ENCODE data around the gene DKK1.

DKK1 gene

GRCh38 chr10:52268790-52269189, 45.3 kb upstream of the DKK1 start:
- CTCF ChIA-PET: interaction anchor here (0.7 kb wide), 2 partner anchors 19 to 299 kb away, joined by 4 to 7 read pairs; no protein-coding TSS in a partner anchor
- H3K4me1 ChIP-seq (ENCODE audit: control insufficient read depth, insufficient read depth, low read length): no peaks in the 10 kb centered on the region
- no peaks in the 10 kb centered on the region for H3K36me3 ChIP-seq (ENCODE audit: control insufficient read depth in 2 of 2, insufficient read depth in 1 of 2, low read length in 2 of 2)
- POLR2A ChIA-PET: no interaction called here
- no peak overlapping the region for H3K27ac ChIP-seq (ENCODE audit: extremely low read depth, low read depth, low read length)
- no peak overlapping the region for H3K4me3 ChIP-seq (ENCODE audit: low read depth, low read length)
- TF ChIP-seq YY1 (tag by site-specific recombination; IDR thresholded peaks at IDR 0.05) (no peak), ZNF391 (tag by site-specific recombination; IDR thresholded peaks at IDR 0.05; ENCODE audit: borderline replicate concordance, low read depth) (no peak), ZNF16 (tag by site-specific recombination; IDR thresholded peaks at IDR 0.05; ENCODE audit: low read depth) (no peak), OVOL3 (tag by site-specific recombination; IDR thresholded peaks at IDR 0.05) (no peak), ZNF48 (tag by site-specific recombination; IDR thresholded peaks at IDR 0.05) (no peak), ZNF747 (tag by site-specific recombination; IDR thresholded peaks at IDR 0.05) (no peak), PRDM1 (tag by site-specific recombination; IDR thresholded peaks at IDR 0.05) (no peak), ZNF211 (tag by site-specific recombination; IDR thresholded peaks at IDR 0.05; ENCODE audit: low read depth) (no peak), MEIS1 (CRISPR knock-in tag; IDR thresholded peaks at IDR 0.05; ENCODE audit: borderline replicate concordance) (no peak), ZNF23 (tag by site-specific recombination; IDR thresholded peaks at IDR 0.05; ENCODE audit: borderline replicate concordance) (no peak)
- TF ChIP-seq, protein P1, sequence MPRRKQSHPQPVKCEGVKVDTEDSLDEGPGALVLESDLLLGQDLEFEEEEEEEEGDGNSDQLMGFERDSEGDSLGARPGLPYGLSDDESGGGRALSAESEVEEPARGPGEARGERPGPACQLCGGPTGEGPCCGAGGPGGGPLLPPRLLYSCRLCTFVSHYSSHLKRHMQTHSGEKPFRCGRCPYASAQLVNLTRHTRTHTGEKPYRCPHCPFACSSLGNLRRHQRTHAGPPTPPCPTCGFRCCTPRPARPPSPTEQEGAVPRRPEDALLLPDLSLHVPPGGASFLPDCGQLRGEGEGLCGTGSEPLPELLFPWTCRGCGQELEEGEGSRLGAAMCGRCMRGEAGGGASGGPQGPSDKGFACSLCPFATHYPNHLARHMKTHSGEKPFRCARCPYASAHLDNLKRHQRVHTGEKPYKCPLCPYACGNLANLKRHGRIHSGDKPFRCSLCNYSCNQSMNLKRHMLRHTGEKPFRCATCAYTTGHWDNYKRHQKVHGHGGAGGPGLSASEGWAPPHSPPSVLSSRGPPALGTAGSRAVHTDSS (tag by site-specific recombination; IDR thresholded peaks at IDR 0.05): no peak
- H3K9me3 ChIP-seq (ENCODE audit: control insufficient read depth, insufficient read depth, low read depth, low read length): no peaks in the 10 kb centered on the region

- ChIA-PET POLR2A (no interaction called here), CTCF (interaction anchor here (0.7 kb wide), 2 partner anchors 19 to 298 kb away, joined by 4 to 7 read pairs; no protein-coding TSS in a partner anchor)
- Histone ChIP-seq H3K9me3 (ENCODE audit: control insufficient read depth, insufficient read depth, low read depth, low read length) (no peaks in the 10 kb centered on the region), H3K27ac (ENCODE audit: extremely low read depth, low read depth, low read length) (no peak overlapping the region), H3K36me3 (ENCODE audit: control insufficient read depth in 2 of 2, insufficient read depth in 1 of 2, low read length in 2 of 2) (no peaks in the 10 kb centered on the region), H3K4me3 (ENCODE audit: low read depth, low read length) (no peak overlapping the region), H3K4me1 (ENCODE audit: control insufficient read depth, insufficient read depth, low read length) (no peaks in the 10 kb centered on the region)
- TF ChIP-seq KLF16 (tag by site-specific recombination; IDR thresholded peaks at IDR 0.05) (no peak), ZNF169 (tag by site-specific recombination; IDR thresholded peaks at IDR 0.05) (no peak), ZNF398 (tag by site-specific recombination; IDR thresholded peaks at IDR 0.05) (no peak), ATF2 (tag by site-specific recombination; IDR thresholded peaks at IDR 0.05; ENCODE audit: low read depth) (no peak), ZBTB11 (tag by site-specific recombination; conservative IDR thresholded peaks at IDR 0.05; ENCODE audit: low read depth) (no peak), ZNF184 (tag by site-specific recombination; IDR thresholded peaks at IDR 0.05) (no peak), ZNF548 (tag by site-specific recombination; IDR thresholded peaks at IDR 0.05) (no peak), ZEB2 (tag by site-specific recombination; IDR thresholded peaks at IDR 0.05) (no peak), GFI1B (tag by site-specific recombination; IDR thresholded peaks at IDR 0.05) (no peak), ZNF155 (tag by site-specific recombination; IDR thresholded peaks at IDR 0.05) (no peak)
- TF ChIP-seq, protein P2, sequence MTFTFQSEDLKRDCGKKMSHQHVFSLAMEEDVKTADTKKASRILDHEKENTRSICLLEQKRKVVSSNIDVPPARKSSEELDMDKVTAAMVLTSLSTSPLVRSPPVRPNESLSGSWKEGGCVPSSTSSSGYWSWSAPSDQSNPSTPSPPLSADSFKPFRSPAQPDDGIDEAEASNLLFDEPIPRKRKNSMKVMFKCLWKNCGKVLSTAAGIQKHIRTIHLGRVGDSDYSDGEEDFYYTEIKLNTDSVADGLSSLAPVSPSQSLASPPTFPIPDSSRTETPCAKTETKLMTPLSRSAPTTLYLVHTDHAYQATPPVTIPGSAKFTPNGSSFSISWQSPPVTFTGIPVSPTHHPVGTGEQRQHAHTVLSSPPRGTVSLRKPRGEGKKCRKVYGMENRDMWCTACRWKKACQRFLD (tag by site-specific recombination; IDR thresholded peaks at IDR 0.05): no peak
Measured at GRCh38 chr10:52269233-52269632, 44.8 kb upstream of the DKK1 start.
